ENCODE measurements around the gene PTGDS.

PTGDS gene

GRCh38 chr9:136977223-136977622 is at the start of gene PTGDS:
Gene PTGDS (plus strand): TSS chr9:136977504. CDS start chr9:136977579, 75 bp downstream.
- Histone ChIP-seq H3K4me2 (peak within 1 kb of the TSS; percentile 68 to 92 (median 77); a peak in 19 of 22 replicates), H4K20me1 (no peaks in the 10 kb centered on the region; a peak in 2 of 22 replicates), H3K4me3 (no peak within 1 kb of the TSS), H3K9ac (0 out of 22 replicates have a peak within 1 kb of the TSS, but pooled peaks of 1 of the 11 experiments have one; percentile 37), H3K36me3 (no peaks in the 10 kb centered on the region), H3K27me3 (peaks cover 0 to 3% (median under 1%) of the 10 kb centered on the region in 11 experiments; a peak in 7 of 22 replicates), H3K4me1 (peaks cover 28 to 58% (median 39%) of the 10 kb centered on the region in 10 experiments), H3K9me3 (replicated peaks in 1 of 11) (no peaks in the 10 kb centered on the region), H3K27ac (peak within 1 kb of the TSS in 1 of 11 experiments; percentile 24; a peak in 1 of 22 replicates)
- no peak for TF ChIP-seq Cebpa-rat (IDR thresholded peaks at IDR 0.05)

- H3K9me3 ChIP-seq (replicated peaks in 1 of 11) = 0 out of 22 replicates have a peak, but pooled peaks cover 0 to 4% (median 0%) of the 10 kb centered on the region in 11 experiments
- H3K4me2 ChIP-seq = peak overlapping the region in 3 of 11 experiments; percentile 17 to 34 (median 33); a peak in 4 of 22 replicates
- H4K20me1 ChIP-seq = peaks cover 0 to 40% (median 21%) of the 10 kb centered on the region in 11 experiments; a peak in 14 of 22 replicates
- no peak overlapping the region for H3K4me3 ChIP-seq
- no peaks in the 10 kb centered on the region for H3K27me3 ChIP-seq
- TF ChIP-seq Cebpa-rat (IDR thresholded peaks at IDR 0.05) = no peak
- H3K4me1 ChIP-seq = peaks cover 0 to 33% (median 8%) of the 10 kb centered on the region in 10 experiments; a peak in 10 of 20 replicates
- H3K9ac ChIP-seq = no peak overlapping the region; a peak in 1 of 22 replicates
- peak overlapping the region in 1 of 11 experiments; percentile 28; a peak in 1 of 22 replicates for H3K27ac ChIP-seq
- peaks cover 30 to 97% (median 76%) of the 10 kb centered on the region in 11 experiments for H3K36me3 ChIP-seq
Observed at GRCh38 chr9:136928591-136928990, 48.7 kb upstream of the PTGDS start.

- H3K4me1 ChIP-seq = peaks cover 0 to 47% (median 11%) of the 10 kb centered on the region in 10 experiments; a peak in 12 of 20 replicates
- H4K20me1 ChIP-seq = peaks cover 0 to 39% (median 21%) of the 10 kb centered on the region in 11 experiments; a peak in 13 of 22 replicates
- H3K27ac ChIP-seq = no peak overlapping the region
- no peak for TF ChIP-seq Cebpa-rat (IDR thresholded peaks at IDR 0.05)
- H3K36me3 ChIP-seq = peaks cover 20 to 96% (median 73%) of the 10 kb centered on the region in 11 experiments
- H3K4me3 ChIP-seq = no peak overlapping the region
- no peak overlapping the region for H3K4me2 ChIP-seq
- 0 out of 22 replicates have a peak, but pooled peaks cover 0 to 4% (median 0%) of the 10 kb centered on the region in 11 experiments for H3K9me3 ChIP-seq (replicated peaks in 1 of 11)
- H3K9ac ChIP-seq = no peak overlapping the region
- no peaks in the 10 kb centered on the region for H3K27me3 ChIP-seq
Observed at GRCh38 chr9:136930014-136930413, 47.3 kb upstream of the PTGDS start.

GRCh38 chr9:136931611-136932130 is 45.6 kb upstream of the PTGDS start:
- H3K27ac ChIP-seq = peak overlapping the region in 2 of 11 experiments; percentile 20 to 27; a peak in 2 of 22 replicates
- no peaks in the 10 kb centered on the region for H3K27me3 ChIP-seq
- H3K36me3 ChIP-seq = peaks cover 5 to 81% (median 60%) of the 10 kb centered on the region in 11 experiments

GRCh38 chr9:136934277-136934676 is 43.0 kb upstream of the PTGDS start:
- peaks cover 2 to 27% (median 5%) of the 10 kb centered on the region in 11 experiments; a peak in 19 of 22 replicates for H4K20me1 ChIP-seq
- peak overlapping the region in 2 of 11 experiments; percentile 45 to 58; a peak in 4 of 22 replicates for H3K27ac ChIP-seq
- TF ChIP-seq Cebpa-rat (IDR thresholded peaks at IDR 0.05) = no peak
- peaks cover 0 to 10% (median 0%) of the 10 kb centered on the region in 11 experiments; a peak in 4 of 22 replicates for H3K9me3 ChIP-seq (replicated peaks in 1 of 11)
- H3K4me3 ChIP-seq = no peak overlapping the region
- no peak overlapping the region for H3K9ac ChIP-seq
- peaks cover 0 to 74% (median 20%) of the 10 kb centered on the region in 10 experiments; a peak in 16 of 20 replicates for H3K4me1 ChIP-seq
- H3K27me3 ChIP-seq = no peaks in the 10 kb centered on the region
- peak overlapping the region in 4 of 11 experiments; percentile 44 to 65 (median 61); a peak in 5 of 22 replicates for H3K4me2 ChIP-seq
- peaks cover 8 to 81% (median 63%) of the 10 kb centered on the region in 11 experiments for H3K36me3 ChIP-seq

More at GRCh38 chr9:136931611-136932130, 45.6 kb upstream of the PTGDS start:
- Histone ChIP-seq H3K4me3 (no peak overlapping the region), H4K20me1 (peaks cover 0 to 23% (median 10%) of the 10 kb centered on the region in 11 experiments; a peak in 12 of 22 replicates), H3K9me3 (replicated peaks in 1 of 11) (0 out of 22 replicates have a peak, but pooled peaks cover 0 to 4% (median 0%) of the 10 kb centered on the region in 11 experiments), H3K4me2 (0 out of 22 replicates have a peak overlapping the region, but pooled peaks of 1 of the 11 experiments have one; percentile 3), H3K4me1 (peaks cover 0 to 64% (median 19%) of the 10 kb centered on the region in 10 experiments; a peak in 14 of 20 replicates), H3K9ac (no peak overlapping the region)
- TF ChIP-seq Cebpa-rat (IDR thresholded peaks at IDR 0.05) = no peak

GRCh38 chr9:136935651-136936050 is 41.7 kb upstream of the PTGDS start:
- Histone ChIP-seq H3K9me3 (replicated peaks in 1 of 11) (peaks cover 0 to 10% (median 0%) of the 10 kb centered on the region in 11 experiments; a peak in 4 of 22 replicates), H3K4me2 (peak overlapping the region in 6 of 11 experiments; percentile 15 to 65 (median 52); a peak in 12 of 22 replicates), H4K20me1 (peaks cover 16 to 41% (median 19%) of the 10 kb centered on the region in 11 experiments; a peak in 21 of 22 replicates), H3K9ac (no peak overlapping the region), H3K27me3 (no peaks in the 10 kb centered on the region), H3K4me1 (peaks cover 0 to 88% (median 27%) of the 10 kb centered on the region in 10 experiments; a peak in 16 of 20 replicates), H3K4me3 (no peak overlapping the region), H3K36me3 (peaks cover 21 to 81% (median 63%) of the 10 kb centered on the region in 11 experiments), H3K27ac (peak overlapping the region in 3 of 11 experiments; percentile 30 to 58 (median 45); a peak in 6 of 22 replicates)
- TF ChIP-seq Cebpa-rat (IDR thresholded peaks at IDR 0.05) = no peak

- no peak for TF ChIP-seq Cebpa-rat (IDR thresholded peaks at IDR 0.05)
- peak overlapping the region in 1 of 11 experiments; percentile 65; a peak in 1 of 22 replicates for H3K4me2 ChIP-seq
- H3K36me3 ChIP-seq = peaks cover 32 to 81% (median 66%) of the 10 kb centered on the region in 11 experiments
- H3K9ac ChIP-seq = no peak overlapping the region
- H3K27ac ChIP-seq = peak overlapping the region in 3 of 11 experiments; percentile 1 to 58 (median 45); a peak in 4 of 22 replicates
- peaks cover 26 to 51% (median 30%) of the 10 kb centered on the region in 11 experiments; a peak in 21 of 22 replicates for H4K20me1 ChIP-seq
- H3K9me3 ChIP-seq (replicated peaks in 1 of 11) = peaks cover 0 to 7% (median 0%) of the 10 kb centered on the region in 11 experiments; a peak in 4 of 22 replicates
- no peak overlapping the region for H3K4me3 ChIP-seq
- H3K4me1 ChIP-seq = peaks cover 0 to 94% (median 27%) of the 10 kb centered on the region in 10 experiments; a peak in 16 of 20 replicates
- H3K27me3 ChIP-seq = no peaks in the 10 kb centered on the region
Observed at GRCh38 chr9:136936645-136937170, 40.6 kb upstream of the PTGDS start.
